ENCODE results near the gene KIAA0232. TPM values are rescaled to one million over a fixed set of nuclear protein-coding genes. Genes with fewer than 3 reads are reported as not detected.

KIAA0232 gene
- total RNA-seq, 1 experiment from 2014 or later, result 28.5 TPM

GRCh38 chr4:6884341-6884870 is 101.9 kb downstream of the KIAA0232 start:
- Histone ChIP-seq H3K27ac (ENCODE audit: insufficient read length, low read depth, low read length) (no peak overlapping the region), H3K9me3 (ENCODE audit: control insufficient read depth, low read depth, low read length) (no peaks in the 10 kb centered on the region), H3K23ac (ENCODE audit: insufficient read length, low read depth, low read length) (no peak overlapping the region), H2BK15ac (ENCODE audit: low read depth, low read length) (no peak overlapping the region), H4K91ac (ENCODE audit: insufficient read length, low read depth, low read length) (no peak overlapping the region), H4K20me1 (ENCODE audit: control insufficient read depth, insufficient read depth, insufficient read length) (no peaks in the 10 kb centered on the region), H3K4me2 (ENCODE audit: insufficient read depth, insufficient read length, low read length) (no peak overlapping the region), H3K18ac (ENCODE audit: insufficient read length, low read depth, low read length) (no peak overlapping the region), H2BK20ac (ENCODE audit: low read depth, low read length, poor library complexity, severe bottlenecking) (no peak overlapping the region), H2BK120ac (ENCODE audit: low read depth, low read length, poor library complexity, severe bottlenecking) (no peak overlapping the region), H3K9ac (ENCODE audit: extremely low read depth, insufficient read length, low read length) (no peak overlapping the region), H3K4me1 (ENCODE audit: insufficient read depth, low read length) (no peaks in the 10 kb centered on the region; the same call in 1 of the 2 replicates), H4K5ac (ENCODE audit: insufficient read length, low read depth, low read length) (no peak overlapping the region), H3K14ac (ENCODE audit: insufficient read depth, low read length) (no peak overlapping the region), H3K4ac (ENCODE audit: low read depth, low read length) (no peak overlapping the region), H4K8ac (replicated peaks; ENCODE audit: insufficient read length, low read depth, low read length) (no peak overlapping the region), H2AFZ (ENCODE audit: low read length) (no peak overlapping the region), H3K23me2 (ENCODE audit: insufficient read length, low read depth, low read length, poor library complexity, severe bottlenecking) (no peaks in the 10 kb centered on the region), H2BK5ac (ENCODE audit: insufficient read length, low read length) (no peak overlapping the region), H2BK12ac (ENCODE audit: insufficient read length, low read depth, low read length) (no peak overlapping the region), H3T11ph (ENCODE audit: low read length) (no peak overlapping the region), H3K79me2 (ENCODE audit: insufficient read depth, low read length) (no peaks in the 10 kb centered on the region), H3K79me1 (ENCODE audit: insufficient read depth, low read depth, low read length, poor library complexity, severe bottlenecking) (no peaks in the 10 kb centered on the region), H3K27me3 (ENCODE audit: insufficient read depth, low read length) (no peaks in the 10 kb centered on the region), H3K56ac (ENCODE audit: insufficient read length, low read depth, low read length) (no peak overlapping the region), H2AK5ac (ENCODE audit: insufficient read length, low read length) (no peak overlapping the region)
- H3K27ac Mint-ChIP-seq, result peak overlapping the region in 2 of 3 experiments; percentile 46 to 73; a peak in 4 of 7 replicates
- H3K4me1 Mint-ChIP-seq, result peaks cover 11 to 18% of the 10 kb centered on the region in 2 experiments
- DNase-seq, result no peak
- no peak for TF ChIP-seq CTCF (conservative IDR thresholded peaks at IDR 0.05)
- H3K36me3 Mint-ChIP-seq (ENCODE audit: insufficient read depth in 1 of 3, low read depth in 3 of 3), result peaks cover 11 to 35% (median 32%) of the 10 kb centered on the region in 3 experiments; a peak in 6 of 7 replicates
- WGBS (ENCODE audit: extremely low coverage, insufficient read length, low lambda C conversion rate), result no CpG with 5 or more reads among the region's 3 CpGs
- H3K27me3 Mint-ChIP-seq (ENCODE audit: low read depth), result no peaks in the 10 kb centered on the region
- H3K4me3 Mint-ChIP-seq, result no peak overlapping the region
- H3K9me3 Mint-ChIP-seq, result no peaks in the 10 kb centered on the region

All from H9 (cell line).